CD4-positive, alpha-beta T cell (primary cell): ENCODE measurements around the gene LRRC38. TPM values are rescaled to one million over a fixed set of nuclear protein-coding genes. Genes with fewer than 3 reads are reported as not detected.

Experiments
- total RNA-seq, 174 experiments: library from RNA in 2 of 174; stranded (reverse) in 2 of 174; gene quantifications; one replicate each; pipeline ENCODE4 v1.2.3 and lab custom pipeline; 2021 to 2026

LRRC38 gene
- total RNA-seq, 2 experiments from 2014 or later, result not detected

Other genes with a start within 250 kb of the LRRC38 start
- gene PRAMEF8, start 228.9 kb downstream of the LRRC38 start, total RNA-seq, result not detected
- not detected for gene PRAMEF33, start 210.5 kb downstream of the LRRC38 start, total RNA-seq
- gene PRAMEF15, start 198.4 kb downstream of the LRRC38 start, total RNA-seq, result not detected
- gene PRAMEF14, start 166.9 kb downstream of the LRRC38 start, total RNA-seq, result not detected
- not detected for gene PRAMEF19, start 142.1 kb downstream of the LRRC38 start, total RNA-seq
- gene PRAMEF17, start 124.4 kb downstream of the LRRC38 start, total RNA-seq, result not detected
- gene PRAMEF20, start 103.6 kb downstream of the LRRC38 start, total RNA-seq, result not detected
- not detected for gene PDPN, start 69.8 kb upstream of the LRRC38 start, total RNA-seq
- 100 to 1,000 TPM; 136 to 140 TPM for gene PRDM2, start 186.2 kb upstream of the LRRC38 start, total RNA-seq